HepG2 (cell line): ENCODE data around the gene ALKBH2. TPM values are rescaled to one million over a fixed set of nuclear protein-coding genes. Genes with fewer than 3 reads are reported as not detected.

ENCODE experiments used
- ATF4 ChIP-seq, 2 experiments: fragments of 450-650 bp in 1 of 2; sonication (generic) in 1 of 2; formaldehyde crosslinking; IDR thresholded peaks; 2 replicates each; pipeline versions ENCODE4 v1.5.0 to v1.8.0; 2020 to 2022; ENCODE audit warnings: mild to moderate bottlenecking in 1 of 2, missing genetic modification reagents in 1 of 2
- CENPT ChIP-seq: sonication (generic); formaldehyde crosslinking; IDR thresholded peaks from 2 replicates; pipeline ENCODE4 v1.8.0; 2022; ENCODE audit warnings: low read depth, mild to moderate bottlenecking, moderate library complexity, missing genetic modification reagents
- JARID2 ChIP-seq: sonication (generic); formaldehyde crosslinking; IDR thresholded peaks from 2 replicates; pipeline ENCODE4 v1.8.1; 2023; ENCODE audit warnings: missing genetic modification reagents, inconsistent platforms; ENCODE audit not compliant: insufficient replicate concordance
- MLLT10 ChIP-seq: sonication (generic); formaldehyde crosslinking; IDR thresholded peaks from 2 replicates; pipeline ENCODE4 v1.4.0; 2020; ENCODE audit warnings: missing genetic modification reagents
- PCBP1 ChIP-seq: fragments of 200-400 bp; formaldehyde crosslinking; IDR thresholded peaks from 2 replicates; pipeline ENCODE4 v1.6.1; 2017; ENCODE audit warnings: mild to moderate bottlenecking, low read depth, low read length, borderline replicate concordance
- SIN3B ChIP-seq: fragments of 150-350 bp; IDR thresholded peaks from 2 replicates; pipeline ENCODE4 v1.6.1; 2014; ENCODE audit warnings: low read length
- SMAD3 ChIP-seq: sonication (generic); formaldehyde crosslinking; IDR thresholded peaks from 2 replicates; pipeline ENCODE4 v1.4.0; 2020; ENCODE audit warnings: missing genetic modification reagents
- SNAPC2 ChIP-seq: sonication (generic); formaldehyde crosslinking; IDR thresholded peaks from 2 replicates; pipeline ENCODE4 v1.8.1; 2022; ENCODE audit warnings: mild to moderate bottlenecking, missing genetic modification reagents
- SP1 ChIP-seq, 2 experiments: fragments of 450-650 bp in 1 of 2; sonication (generic) in 1 of 2; formaldehyde crosslinking in 1 of 2; IDR thresholded peaks; 2 replicates each; pipeline versions ENCODE4 v1.4.0 to v1.6.1; 2016 to 2020; ENCODE audit warnings: missing genetic modification reagents in 1 of 2
- SRSF1 ChIP-seq: fragments of 200-400 bp; formaldehyde crosslinking; optimal IDR thresholded peaks from 2 replicates; pipeline ENCODE3; 2017; ENCODE audit warnings: mild to moderate bottlenecking, low read depth, low read length, moderate library complexity
- ZBTB39 ChIP-seq: sonication (generic); formaldehyde crosslinking; IDR thresholded peaks from 2 replicates; pipeline ENCODE4 v1.5.0; 2020; ENCODE audit warnings: missing genetic modification reagents
- ZNF180 ChIP-seq: sonication (generic); formaldehyde crosslinking; IDR thresholded peaks from 2 replicates; pipeline ENCODE4 v1.4.0; 2020; ENCODE audit warnings: low read depth, missing genetic modification reagents, borderline replicate concordance
- ZNF230 ChIP-seq: sonication (generic); formaldehyde crosslinking; IDR thresholded peaks from 2 replicates; pipeline ENCODE4 v1.4.0; 2020; ENCODE audit warnings: mild to moderate bottlenecking, missing genetic modification reagents
- ZNF263 ChIP-seq: sonication (generic); formaldehyde crosslinking; IDR thresholded peaks from 2 replicates; pipeline ENCODE4 v1.4.0; 2020; ENCODE audit warnings: missing genetic modification reagents
- ZNF274 ChIP-seq: sonication (generic); formaldehyde crosslinking; IDR thresholded peaks from 2 replicates; pipeline ENCODE4 v1.5.1; 2020; ENCODE audit warnings: mild to moderate bottlenecking, missing genetic modification reagents
- ZNF546 ChIP-seq: sonication (generic); formaldehyde crosslinking; conservative IDR thresholded peaks from 2 replicates; pipeline ENCODE4 v1.8.1; 2023; ENCODE audit warnings: mild to moderate bottlenecking, missing genetic modification reagents
- ZNF800 ChIP-seq: sonication (generic); formaldehyde crosslinking; IDR thresholded peaks from 2 replicates; pipeline ENCODE4 v1.4.0; 2020; ENCODE audit warnings: missing genetic modification reagents
- polyA plus RNA-seq, 8 experiments: library from polyadenylated mRNA; depleted of rRNA in 3 of 8; stranded (reverse) in 7 of 8; unstranded in 1 of 8; fragments of >200 nt; fragmentation: Illumina TruSeq in 4 of 8; extraction: Trizol in 4 of 8; gene quantifications; 2 replicates each; pipeline versions ENCODE4 v1.2.1 to v1.2.3, GENCODE V29; 2011 to 2016; ENCODE audit warnings: low read depth in 4 of 8, missing spikeins in 1 of 8, mixed read lengths in 1 of 8; ENCODE audit not compliant: insufficient read depth in 1 of 8
- total RNA-seq, 5 experiments: library from RNA; depleted of rRNA; stranded (reverse); fragments of >200 nt; fragmentation: Illumina TruSeq; extraction: Trizol; gene quantifications; 2 replicates each; pipeline ENCODE4 v1.2.3, GENCODE V29; 2016; ENCODE audit warnings: low read depth in 1 of 5
- TF ChIP-seq, protein P1 (sequence below): sonication (generic); formaldehyde crosslinking; IDR thresholded peaks from 2 replicates; pipeline ENCODE4 v1.4.0; 2020; ENCODE audit warnings: missing genetic modification reagents
- TF ChIP-seq, protein P2 (sequence below): sonication (generic); formaldehyde crosslinking; IDR thresholded peaks from 2 replicates; pipeline ENCODE4 v1.9.0; 2021; ENCODE audit warnings: missing genetic modification reagents, mild to moderate bottlenecking, borderline replicate concordance

Gene ALKBH2
- total and polyA plus RNA-seq, 2 of the 13 experiments (the other 11 are each of a cell fraction or from before 2014, with no cell fraction given) = 21.0 to 40.5 TPM

DNA sequence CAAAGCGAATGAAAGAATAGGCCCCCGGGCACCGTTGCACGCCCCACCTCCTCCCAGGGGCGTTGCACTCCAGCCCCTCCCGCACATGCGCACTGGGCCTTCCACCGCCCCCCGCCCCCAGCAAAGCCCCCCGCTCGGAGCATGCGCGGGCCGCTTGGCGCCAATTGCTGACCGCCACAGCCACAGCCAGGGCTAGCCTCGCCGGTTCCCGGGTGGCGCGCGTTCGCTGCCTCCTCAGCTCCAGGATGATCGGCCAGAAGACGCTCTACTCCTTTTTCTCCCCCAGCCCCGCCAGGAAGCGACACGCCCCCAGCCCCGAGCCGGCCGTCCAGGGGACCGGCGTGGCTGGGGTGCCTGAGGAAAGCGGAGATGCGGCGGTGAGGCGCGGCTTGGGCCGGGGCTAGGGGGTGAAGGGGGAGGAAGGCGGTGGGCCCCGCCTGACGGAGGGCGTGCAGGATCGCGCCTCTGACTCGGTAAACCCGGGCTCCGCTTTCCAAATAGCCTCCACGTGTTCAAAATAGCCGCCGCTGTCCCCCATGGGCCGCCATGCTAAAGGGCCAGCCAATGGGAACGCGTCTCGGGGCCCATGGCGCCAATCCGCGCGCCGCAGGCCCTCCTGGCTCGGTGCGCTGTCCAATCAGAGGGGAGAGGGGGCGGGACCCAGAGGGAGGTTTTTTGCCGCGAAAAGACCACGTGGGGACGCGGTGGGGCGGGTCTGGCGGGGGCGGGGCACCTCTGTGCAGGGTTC is 4.3 kb upstream of the ALKBH2 start, which contains the start of gene UNG (continued):
- TF ChIP-seq JARID2 (CRISPR knock-in tag) = no peak
- peak; percentile 17 for TF ChIP-seq SRSF1
- peak; percentile 64; the same call in 1 of the 2 replicates for TF ChIP-seq SNAPC2 (CRISPR knock-in tag)
- TF ChIP-seq ZNF180 = no peak
- no peak for TF ChIP-seq ZBTB39 (CRISPR knock-in tag)
- TF ChIP-seq ZNF230 (CRISPR knock-in tag) = no peak; the same call in none of the 2 replicates
- TF ChIP-seq ZNF546 (CRISPR knock-in tag) = no peak
- TF ChIP-seq ZNF800 = no peak
- TF ChIP-seq SIN3B = peak; percentile 97
- TF ChIP-seq ZNF263 = no peak
- peak; percentile 75; the same call in 1 of the 2 replicates for TF ChIP-seq PCBP1
- peak in 1 of 2 experiments; percentile 79; a peak in 2 of 4 replicates for TF ChIP-seq ATF4 (CRISPR knock-in tag; IDR thresholded peaks at IDR 0.05)
- TF ChIP-seq, protein P1, sequence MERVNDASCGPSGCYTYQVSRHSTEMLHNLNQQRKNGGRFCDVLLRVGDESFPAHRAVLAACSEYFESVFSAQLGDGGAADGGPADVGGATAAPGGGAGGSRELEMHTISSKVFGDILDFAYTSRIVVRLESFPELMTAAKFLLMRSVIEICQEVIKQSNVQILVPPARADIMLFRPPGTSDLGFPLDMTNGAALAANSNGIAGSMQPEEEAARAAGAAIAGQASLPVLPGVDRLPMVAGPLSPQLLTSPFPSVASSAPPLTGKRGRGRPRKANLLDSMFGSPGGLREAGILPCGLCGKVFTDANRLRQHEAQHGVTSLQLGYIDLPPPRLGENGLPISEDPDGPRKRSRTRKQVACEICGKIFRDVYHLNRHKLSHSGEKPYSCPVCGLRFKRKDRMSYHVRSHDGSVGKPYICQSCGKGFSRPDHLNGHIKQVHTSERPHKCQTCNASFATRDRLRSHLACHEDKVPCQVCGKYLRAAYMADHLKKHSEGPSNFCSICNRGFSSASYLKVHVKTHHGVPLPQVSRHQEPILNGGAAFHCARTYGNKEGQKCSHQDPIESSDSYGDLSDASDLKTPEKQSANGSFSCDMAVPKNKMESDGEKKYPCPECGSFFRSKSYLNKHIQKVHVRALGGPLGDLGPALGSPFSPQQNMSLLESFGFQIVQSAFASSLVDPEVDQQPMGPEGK (CRISPR knock-in tag) = peak; percentile 92
- TF ChIP-seq MLLT10 (CRISPR knock-in tag) = no peak
- no peak for TF ChIP-seq SP1 (IDR thresholded peaks at IDR 0.05)
- peak; percentile 37; the same call in 1 of the 2 replicates for TF ChIP-seq SP1 (CRISPR knock-in tag; IDR thresholded peaks at IDR 0.05)
- no peak for TF ChIP-seq SMAD3 (CRISPR knock-in tag)
- no peak for TF ChIP-seq ZNF274 (CRISPR knock-in tag)
- TF ChIP-seq CENPT (CRISPR knock-in tag) = no peak
- TF ChIP-seq, protein P2, sequence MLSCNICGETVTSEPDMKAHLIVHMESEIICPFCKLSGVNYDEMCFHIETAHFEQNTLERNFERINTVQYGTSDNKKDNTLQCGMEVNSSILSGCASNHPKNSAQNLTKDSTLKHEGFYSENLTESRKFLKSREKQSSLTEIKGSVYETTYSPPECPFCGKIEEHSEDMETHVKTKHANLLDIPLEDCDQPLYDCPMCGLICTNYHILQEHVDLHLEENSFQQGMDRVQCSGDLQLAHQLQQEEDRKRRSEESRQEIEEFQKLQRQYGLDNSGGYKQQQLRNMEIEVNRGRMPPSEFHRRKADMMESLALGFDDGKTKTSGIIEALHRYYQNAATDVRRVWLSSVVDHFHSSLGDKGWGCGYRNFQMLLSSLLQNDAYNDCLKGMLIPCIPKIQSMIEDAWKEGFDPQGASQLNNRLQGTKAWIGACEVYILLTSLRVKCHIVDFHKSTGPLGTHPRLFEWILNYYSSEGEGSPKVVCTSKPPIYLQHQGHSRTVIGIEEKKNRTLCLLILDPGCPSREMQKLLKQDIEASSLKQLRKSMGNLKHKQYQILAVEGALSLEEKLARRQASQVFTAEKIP (CRISPR knock-in tag) = no peak
